HEK293 (cell line): ENCODE data around the gene KRT15.

Source experiments
- REST ChIP-seq: fragments of 450-650 bp; formaldehyde crosslinking; IDR thresholded peaks from 2 replicates; pipeline ENCODE4 v1.5.1; 2016; ENCODE audit warnings: missing biosample characterization, missing genetic modification characterization
- SP3 ChIP-seq: fragments of 450-650 bp; formaldehyde crosslinking; IDR thresholded peaks from 2 replicates; pipeline ENCODE4 v1.5.1; 2016; ENCODE audit warnings: missing biosample characterization, missing genetic modification characterization
- ZNF24 ChIP-seq: fragments of 450-650 bp; formaldehyde crosslinking; IDR thresholded peaks from 2 replicates; pipeline ENCODE4 v1.5.1; 2016; ENCODE audit warnings: missing biosample characterization, missing genetic modification characterization
- ZNF558 ChIP-seq: fragments of 450-650 bp; formaldehyde crosslinking; IDR thresholded peaks from 2 replicates; pipeline ENCODE4 v1.5.1; 2016; ENCODE audit warnings: missing biosample characterization, missing genetic modification characterization
- TF ChIP-seq, protein P1 (sequence below): sonication (generic); formaldehyde crosslinking; IDR thresholded peaks from 2 replicates; pipeline ENCODE4 v1.8.1; 2022; ENCODE audit warnings: mild to moderate bottlenecking, moderate library complexity, missing genetic modification reagents
- TF ChIP-seq, protein P2 (sequence below): fragments of 450-650 bp; formaldehyde crosslinking; IDR thresholded peaks from 2 replicates; pipeline ENCODE4 v1.5.1; 2016; ENCODE audit warnings: missing biosample characterization, missing genetic modification characterization

DNA sequence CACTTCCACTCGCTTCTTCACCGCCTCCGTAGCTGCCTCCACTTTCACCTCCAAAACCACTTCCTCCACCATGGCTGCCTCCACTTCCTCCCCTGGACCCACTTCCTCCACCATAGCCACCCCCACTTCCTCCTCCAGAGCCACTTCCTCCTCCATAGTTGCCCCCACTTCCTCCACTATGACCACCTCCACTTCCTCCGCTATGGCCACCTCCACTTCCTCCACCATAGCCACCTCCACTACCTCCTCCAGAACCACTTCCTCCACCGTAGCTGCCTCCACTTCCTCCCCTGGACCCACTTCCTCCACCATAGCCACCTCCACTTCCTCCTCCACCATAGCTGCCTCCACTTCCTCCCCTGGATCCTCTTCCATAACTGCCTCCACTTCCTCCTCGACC is 48.6 kb upstream of the KRT15 start:
- TF ChIP-seq ZNF558 (tag by site-specific recombination) = no peak
- no peak for TF ChIP-seq REST (tag by site-specific recombination)
- no peak for TF ChIP-seq ZNF24 (tag by site-specific recombination)
- TF ChIP-seq, protein P1, sequence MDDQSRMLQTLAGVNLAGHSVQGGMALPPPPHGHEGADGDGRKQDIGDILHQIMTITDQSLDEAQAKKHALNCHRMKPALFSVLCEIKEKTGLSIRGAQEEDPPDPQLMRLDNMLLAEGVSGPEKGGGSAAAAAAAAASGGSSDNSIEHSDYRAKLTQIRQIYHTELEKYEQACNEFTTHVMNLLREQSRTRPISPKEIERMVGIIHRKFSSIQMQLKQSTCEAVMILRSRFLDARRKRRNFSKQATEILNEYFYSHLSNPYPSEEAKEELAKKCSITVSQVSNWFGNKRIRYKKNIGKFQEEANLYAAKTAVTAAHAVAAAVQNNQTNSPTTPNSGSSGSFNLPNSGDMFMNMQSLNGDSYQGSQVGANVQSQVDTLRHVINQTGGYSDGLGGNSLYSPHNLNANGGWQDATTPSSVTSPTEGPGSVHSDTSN = no peak
- TF ChIP-seq SP3 (tag by site-specific recombination) = no peak
- TF ChIP-seq, protein P2, sequence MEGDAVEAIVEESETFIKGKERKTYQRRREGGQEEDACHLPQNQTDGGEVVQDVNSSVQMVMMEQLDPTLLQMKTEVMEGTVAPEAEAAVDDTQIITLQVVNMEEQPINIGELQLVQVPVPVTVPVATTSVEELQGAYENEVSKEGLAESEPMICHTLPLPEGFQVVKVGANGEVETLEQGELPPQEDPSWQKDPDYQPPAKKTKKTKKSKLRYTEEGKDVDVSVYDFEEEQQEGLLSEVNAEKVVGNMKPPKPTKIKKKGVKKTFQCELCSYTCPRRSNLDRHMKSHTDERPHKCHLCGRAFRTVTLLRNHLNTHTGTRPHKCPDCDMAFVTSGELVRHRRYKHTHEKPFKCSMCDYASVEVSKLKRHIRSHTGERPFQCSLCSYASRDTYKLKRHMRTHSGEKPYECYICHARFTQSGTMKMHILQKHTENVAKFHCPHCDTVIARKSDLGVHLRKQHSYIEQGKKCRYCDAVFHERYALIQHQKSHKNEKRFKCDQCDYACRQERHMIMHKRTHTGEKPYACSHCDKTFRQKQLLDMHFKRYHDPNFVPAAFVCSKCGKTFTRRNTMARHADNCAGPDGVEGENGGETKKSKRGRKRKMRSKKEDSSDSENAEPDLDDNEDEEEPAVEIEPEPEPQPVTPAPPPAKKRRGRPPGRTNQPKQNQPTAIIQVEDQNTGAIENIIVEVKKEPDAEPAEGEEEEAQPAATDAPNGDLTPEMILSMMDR = no peak
